ENCODE measurements around the gene CHTOP. TPM values are rescaled to one million over a fixed set of nuclear protein-coding genes. Genes with fewer than 3 reads are reported as not detected.

CHTOP gene
- total and polyA plus RNA-seq, 2 experiments from 2014 or later, result 73.4 to 97.8 TPM

- Histone ChIP-seq H3K27me3 (ENCODE audit: insufficient read depth) (no peaks in the 10 kb centered on the region), H2AFZ (no peak overlapping the region), H3K4me3 (no peak overlapping the region), H3K79me2 (replicated peaks; ENCODE audit: insufficient read depth) (no peaks in the 10 kb centered on the region), H3K27ac (ENCODE audit: low read depth) (no peak overlapping the region), H4K20me1 (replicated peaks; ENCODE audit: insufficient read depth) (no peaks in the 10 kb centered on the region), H3K4me1 (ENCODE audit: insufficient read depth) (peaks cover 35% of the 10 kb centered on the region), H3F3A (replicated peaks; ENCODE audit: low read depth) (no peaks in the 10 kb centered on the region; the same call in 1 of the 2 replicates), H3K36me3 (ENCODE audit: insufficient read depth) (no peaks in the 10 kb centered on the region), H3K9me2 (ENCODE audit: insufficient read depth) (no peaks in the 10 kb centered on the region), H3K4me2 (no peak overlapping the region)
- ATAC-seq (no peak), DNase-seq (ENCODE audit: low spot score) (no peak)
- H3K4me1 Mint-ChIP-seq, result peaks cover 28% of the 10 kb centered on the region
- no peaks in the 10 kb centered on the region; the same call in 1 of the 3 replicates for H3K36me3 Mint-ChIP-seq (ENCODE audit: low read depth)
- H3K27ac Mint-ChIP-seq, result no peak overlapping the region
- H3K27me3 Mint-ChIP-seq (ENCODE audit: insufficient read depth, low read depth, poor library complexity), result peaks cover 6% of the 10 kb centered on the region
- TF ChIP-seq NANOG (IDR thresholded peaks at IDR 0.05; ENCODE audit: borderline replicate concordance) (no peak), ZNF114 (CRISPR knock-in tag; IDR thresholded peaks at IDR 0.05) (no peak), CREB1 (CRISPR knock-in tag; IDR thresholded peaks at IDR 0.05; ENCODE audit: low read depth) (no peak), EZH2phosphoT487 (IDR thresholded peaks at IDR 0.05; ENCODE audit: unreplicated experiment) (no peak), JUNB (IDR thresholded peaks at IDR 0.05; ENCODE audit: unreplicated experiment) (no peak), CTCF (conservative IDR thresholded peaks at IDR 0.05; ENCODE audit: low read depth in 2 of 2) (no peak), EZH2 (IDR thresholded peaks at IDR 0.05; ENCODE audit: low read depth, unreplicated experiment) (no peak)
- TF ChIP-seq, protein P1, sequence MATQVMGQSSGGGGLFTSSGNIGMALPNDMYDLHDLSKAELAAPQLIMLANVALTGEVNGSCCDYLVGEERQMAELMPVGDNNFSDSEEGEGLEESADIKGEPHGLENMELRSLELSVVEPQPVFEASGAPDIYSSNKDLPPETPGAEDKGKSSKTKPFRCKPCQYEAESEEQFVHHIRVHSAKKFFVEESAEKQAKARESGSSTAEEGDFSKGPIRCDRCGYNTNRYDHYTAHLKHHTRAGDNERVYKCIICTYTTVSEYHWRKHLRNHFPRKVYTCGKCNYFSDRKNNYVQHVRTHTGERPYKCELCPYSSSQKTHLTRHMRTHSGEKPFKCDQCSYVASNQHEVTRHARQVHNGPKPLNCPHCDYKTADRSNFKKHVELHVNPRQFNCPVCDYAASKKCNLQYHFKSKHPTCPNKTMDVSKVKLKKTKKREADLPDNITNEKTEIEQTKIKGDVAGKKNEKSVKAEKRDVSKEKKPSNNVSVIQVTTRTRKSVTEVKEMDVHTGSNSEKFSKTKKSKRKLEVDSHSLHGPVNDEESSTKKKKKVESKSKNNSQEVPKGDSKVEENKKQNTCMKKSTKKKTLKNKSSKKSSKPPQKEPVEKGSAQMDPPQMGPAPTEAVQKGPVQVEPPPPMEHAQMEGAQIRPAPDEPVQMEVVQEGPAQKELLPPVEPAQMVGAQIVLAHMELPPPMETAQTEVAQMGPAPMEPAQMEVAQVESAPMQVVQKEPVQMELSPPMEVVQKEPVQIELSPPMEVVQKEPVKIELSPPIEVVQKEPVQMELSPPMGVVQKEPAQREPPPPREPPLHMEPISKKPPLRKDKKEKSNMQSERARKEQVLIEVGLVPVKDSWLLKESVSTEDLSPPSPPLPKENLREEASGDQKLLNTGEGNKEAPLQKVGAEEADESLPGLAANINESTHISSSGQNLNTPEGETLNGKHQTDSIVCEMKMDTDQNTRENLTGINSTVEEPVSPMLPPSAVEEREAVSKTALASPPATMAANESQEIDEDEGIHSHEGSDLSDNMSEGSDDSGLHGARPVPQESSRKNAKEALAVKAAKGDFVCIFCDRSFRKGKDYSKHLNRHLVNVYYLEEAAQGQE (IDR thresholded peaks at IDR 0.05; ENCODE audit: unreplicated experiment), result no peak
- TF ChIP-seq, protein P2, sequence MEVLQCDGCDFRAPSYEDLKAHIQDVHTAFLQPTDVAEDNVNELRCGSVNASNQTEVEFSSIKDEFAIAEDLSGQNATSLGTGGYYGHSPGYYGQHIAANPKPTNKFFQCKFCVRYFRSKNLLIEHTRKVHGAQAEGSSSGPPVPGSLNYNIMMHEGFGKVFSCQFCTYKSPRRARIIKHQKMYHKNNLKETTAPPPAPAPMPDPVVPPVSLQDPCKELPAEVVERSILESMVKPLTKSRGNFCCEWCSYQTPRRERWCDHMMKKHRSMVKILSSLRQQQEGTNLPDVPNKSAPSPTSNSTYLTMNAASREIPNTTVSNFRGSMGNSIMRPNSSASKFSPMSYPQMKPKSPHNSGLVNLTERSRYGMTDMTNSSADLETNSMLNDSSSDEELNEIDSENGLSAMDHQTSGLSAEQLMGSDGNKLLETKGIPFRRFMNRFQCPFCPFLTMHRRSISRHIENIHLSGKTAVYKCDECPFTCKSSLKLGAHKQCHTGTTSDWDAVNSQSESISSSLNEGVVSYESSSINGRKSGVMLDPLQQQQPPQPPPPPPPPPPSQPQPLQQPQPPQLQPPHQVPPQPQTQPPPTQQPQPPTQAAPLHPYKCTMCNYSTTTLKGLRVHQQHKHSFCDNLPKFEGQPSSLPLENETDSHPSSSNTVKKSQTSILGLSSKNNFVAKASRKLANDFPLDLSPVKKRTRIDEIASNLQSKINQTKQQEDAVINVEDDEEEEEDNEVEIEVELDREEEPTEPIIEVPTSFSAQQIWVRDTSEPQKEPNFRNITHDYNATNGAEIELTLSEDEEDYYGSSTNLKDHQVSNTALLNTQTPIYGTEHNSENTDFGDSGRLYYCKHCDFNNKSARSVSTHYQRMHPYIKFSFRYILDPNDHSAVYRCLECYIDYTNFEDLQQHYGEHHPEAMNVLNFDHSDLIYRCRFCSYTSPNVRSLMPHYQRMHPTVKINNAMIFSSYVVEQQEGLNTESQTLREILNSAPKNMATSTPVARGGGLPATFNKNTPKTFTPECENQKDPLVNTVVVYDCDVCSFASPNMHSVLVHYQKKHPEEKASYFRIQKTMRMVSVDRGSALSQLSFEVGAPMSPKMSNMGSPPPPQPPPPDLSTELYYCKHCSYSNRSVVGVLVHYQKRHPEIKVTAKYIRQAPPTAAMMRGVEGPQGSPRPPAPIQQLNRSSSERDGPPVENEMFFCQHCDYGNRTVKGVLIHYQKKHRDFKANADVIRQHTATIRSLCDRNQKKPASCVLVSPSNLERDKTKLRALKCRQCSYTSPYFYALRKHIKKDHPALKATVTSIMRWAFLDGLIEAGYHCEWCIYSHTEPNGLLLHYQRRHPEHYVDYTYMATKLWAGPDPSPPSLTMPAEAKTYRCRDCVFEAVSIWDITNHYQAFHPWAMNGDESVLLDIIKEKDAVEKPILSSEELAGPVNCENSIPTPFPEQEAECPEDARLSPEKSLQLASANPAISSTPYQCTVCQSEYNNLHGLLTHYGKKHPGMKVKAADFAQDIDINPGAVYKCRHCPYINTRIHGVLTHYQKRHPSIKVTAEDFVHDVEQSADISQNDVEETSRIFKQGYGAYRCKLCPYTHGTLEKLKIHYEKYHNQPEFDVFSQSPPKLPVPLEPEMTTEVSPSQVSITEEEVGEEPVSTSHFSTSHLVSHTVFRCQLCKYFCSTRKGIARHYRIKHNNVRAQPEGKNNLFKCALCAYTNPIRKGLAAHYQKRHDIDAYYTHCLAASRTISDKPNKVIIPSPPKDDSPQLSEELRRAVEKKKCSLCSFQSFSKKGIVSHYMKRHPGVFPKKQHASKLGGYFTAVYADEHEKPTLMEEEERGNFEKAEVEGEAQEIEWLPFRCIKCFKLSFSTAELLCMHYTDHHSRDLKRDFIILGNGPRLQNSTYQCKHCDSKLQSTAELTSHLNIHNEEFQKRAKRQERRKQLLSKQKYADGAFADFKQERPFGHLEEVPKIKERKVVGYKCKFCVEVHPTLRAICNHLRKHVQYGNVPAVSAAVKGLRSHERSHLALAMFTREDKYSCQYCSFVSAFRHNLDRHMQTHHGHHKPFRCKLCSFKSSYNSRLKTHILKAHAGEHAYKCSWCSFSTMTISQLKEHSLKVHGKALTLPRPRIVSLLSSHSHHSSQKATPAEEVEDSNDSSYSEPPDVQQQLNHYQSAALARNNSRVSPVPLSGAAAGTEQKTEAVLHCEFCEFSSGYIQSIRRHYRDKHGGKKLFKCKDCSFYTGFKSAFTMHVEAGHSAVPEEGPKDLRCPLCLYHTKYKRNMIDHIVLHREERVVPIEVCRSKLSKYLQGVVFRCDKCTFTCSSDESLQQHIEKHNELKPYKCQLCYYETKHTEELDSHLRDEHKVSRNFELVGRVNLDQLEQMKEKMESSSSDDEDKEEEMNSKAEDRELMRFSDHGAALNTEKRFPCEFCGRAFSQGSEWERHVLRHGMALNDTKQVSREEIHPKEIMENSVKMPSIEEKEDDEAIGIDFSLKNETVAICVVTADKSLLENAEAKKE (CRISPR knock-in tag; IDR thresholded peaks at IDR 0.05), result no peak
- no peak overlapping the region for H3K4me3 Mint-ChIP-seq
- no peaks in the 10 kb centered on the region for H3K9me3 Mint-ChIP-seq
Observed at GRCh38 chr1:153606194-153606593, 27.7 kb upstream of the CHTOP start.
